Panc1 (cell line): ENCODE results near the gene PRL. TPM values are rescaled to one million over a fixed set of nuclear protein-coding genes. Genes with fewer than 3 reads are reported as not detected.

Experiments
- ATAC-seq: fragments of 200-7000 bp; cut with Tn5 transposase; 2 replicates; pipeline ENCODE4 v1.9.1; 2020; ENCODE audit warnings: mild to moderate bottlenecking, moderate library complexity
- BruUV-seq: library from RNA; stranded (reverse); fragments of 400-500 nt; replicated peaks from 2 replicates; lab custom pipeline; 2021; lab: Mats Ljungman, UMichigan
- CTCF ChIA-PET: fragments of 300-600 bp; sonication (Branson Sonifier 250); formaldehyde crosslinking; loops from one replicate; lab custom pipeline; 2022; ENCODE audit warnings: antibody characterized with exemption; lab: Charles Lee
- POLR2A ChIA-PET: fragments of 300-600 bp; sonication (Branson Sonifier 250); formaldehyde crosslinking; loops from one replicate; lab custom pipeline; 2022; ENCODE audit warnings: antibody characterized with exemption; lab: Charles Lee
- DNase-seq: peaks from one replicate; pipeline ENCODE4 v3.0.0-alpha.2; 2010; ENCODE audit warnings: low read depth, low spot score
- H3K27ac ChIP-seq: 2 replicates; pipeline ENCODE4 v1.5.1; 2011; ENCODE audit warnings: mild to moderate bottlenecking, low read length, inconsistent platforms
- H3K27me3 ChIP-seq: fragments of 200-500 bp; sonication (Bioruptor generic); 2 replicates; pipeline ENCODE4 v1.6.0; 2014; ENCODE audit warnings: low read length, inconsistent platforms; ENCODE audit not compliant: control insufficient read depth, insufficient read depth
- H3K36me3 ChIP-seq: fragments of 200-500 bp; sonication (Bioruptor generic); 2 replicates; pipeline ENCODE4 v1.5.1; 2014; ENCODE audit warnings: inconsistent platforms, mild to moderate bottlenecking, low read length, moderate library complexity; ENCODE audit not compliant: control insufficient read depth, insufficient read depth
- H3K4me1 ChIP-seq: 2 replicates; pipeline ENCODE4 v1.5.1; 2011; ENCODE audit warnings: inconsistent platforms, mild to moderate bottlenecking, low read length, moderate library complexity; ENCODE audit not compliant: control insufficient read depth, insufficient read depth
- H3K4me3 ChIP-seq, 2 experiments: 2 replicates each; pipeline ENCODE4 v1.5.1; 2011 to 2012; ENCODE audit warnings: low read depth in 2 of 2, low read length in 2 of 2, mild to moderate bottlenecking in 2 of 2, inconsistent platforms in 1 of 2, moderate library complexity in 1 of 2
- H3K9me3 ChIP-seq: fragments of 200-500 bp; sonication (Bioruptor generic); 2 replicates; pipeline ENCODE4 v1.5.1; 2014; ENCODE audit warnings: low read depth, mild to moderate bottlenecking, inconsistent platforms, low read length, moderate library complexity; ENCODE audit not compliant: control insufficient read depth, insufficient read depth
- CTCF ChIP-seq: fragments of 450-650 bp; IDR thresholded peaks from 2 replicates; pipeline ENCODE4 v1.5.1; 2017; ENCODE audit warnings: mild to moderate bottlenecking
- POLR2AphosphoS5 ChIP-seq: IDR thresholded peaks from 2 replicates; pipeline ENCODE4 v1.6.1; 2012; ENCODE audit warnings: mild to moderate bottlenecking, low read depth, low read length, moderate library complexity
- REST ChIP-seq, 2 experiments: IDR thresholded peaks; 2 replicates each; pipeline ENCODE4 v1.6.1; 2011 to 2012; ENCODE audit warnings: low read depth in 2 of 2, control low read depth in 1 of 2, low read length in 1 of 2, mild to moderate bottlenecking in 1 of 2, moderate library complexity in 1 of 2; ENCODE audit not compliant: insufficient read depth in 1 of 2
- SIN3A ChIP-seq: IDR thresholded peaks from 2 replicates; pipeline ENCODE4 v1.6.1; 2012; ENCODE audit warnings: low read depth, mild to moderate bottlenecking, low read length, moderate library complexity, borderline replicate concordance; ENCODE audit not compliant: insufficient read depth
- TCF7L2 ChIP-seq: IDR thresholded peaks from 2 replicates; pipeline ENCODE4 v1.6.1; 2011; ENCODE audit warnings: mild to moderate bottlenecking, low read depth, low read length, inconsistent platforms
- in situ Hi-C: cut with HindIII; loops from 2 replicates; pipeline ENCODE4 v1.10.0; 2016; ENCODE audit warnings: low sequenced_read_pairs, low pct_unique_long_range_greater_than_20kb
- intact Hi-C: fragments of 100-400 bp; cut with micrococcal nuclease; formaldehyde crosslinking; loops from one replicate; pipeline ENCODE4 v1.10.0; 2022; ENCODE audit not compliant: unreplicated experiment
- total RNA-seq: library from RNA; stranded (reverse); gene quantifications from one replicate; pipeline ENCODE4 v1.2.1, GENCODE V29; 2021; ENCODE audit not compliant: unreplicated experiment

PRL gene
- total RNA-seq, 1 experiment from 2014 or later, result not detected

GRCh38 chr6:22296067-22296466, 769 bp downstream of the PRL start:
- in situ Hi-C loops, result no loop called here
- Histone ChIP-seq H3K4me3 (no peak overlapping the region), H3K36me3 (no peaks in the 10 kb centered on the region; the same call in 1 of the 2 replicates), H3K9me3 (no peaks in the 10 kb centered on the region), H3K27ac (no peak overlapping the region), H3K4me1 (no peaks in the 10 kb centered on the region), H3K27me3 (no peaks in the 10 kb centered on the region)
- TF ChIP-seq POLR2AphosphoS5 (no peak), TCF7L2 (no peak)
- intact Hi-C loops, result no loop called here
- POLR2A ChIA-PET, result no interaction called here
- ATAC-seq (no peak), DNase-seq (no peak)
- no TSS peak for BruUV-seq
- CTCF ChIA-PET, result no interaction called here

GRCh38 chr6:22295145-22295544, 1.7 kb downstream of the PRL start:
- no peak for TF ChIP-seq REST (IDR thresholded peaks at IDR 0.05; ENCODE audit: insufficient read depth in 1 of 2, low read depth in 2 of 2, low read length in 1 of 2)
- no peak for TF ChIP-seq TCF7L2
- TF ChIP-seq CTCF, result no peak
- no peak for TF ChIP-seq POLR2AphosphoS5
- TF ChIP-seq SIN3A, result no peak
- ChIA-PET POLR2A (no interaction called here), CTCF (no interaction called here)
- Histone ChIP-seq H3K9me3 (no peaks in the 10 kb centered on the region), H3K36me3 (no peaks in the 10 kb centered on the region; the same call in 1 of the 2 replicates), H3K27ac (no peak overlapping the region), H3K27me3 (no peaks in the 10 kb centered on the region), H3K4me1 (no peaks in the 10 kb centered on the region), H3K4me3 (no peak overlapping the region)
- in situ Hi-C loops (no loop called here), intact Hi-C loops (no loop called here)
- DNase-seq (no peak), ATAC-seq (no peak)
- no TSS peak for BruUV-seq

GRCh38 chr6:22294301-22294700, 2.5 kb downstream of the PRL start:
- Histone ChIP-seq H3K36me3 (no peaks in the 10 kb centered on the region; the same call in 1 of the 2 replicates), H3K27ac (no peak overlapping the region), H3K27me3 (no peaks in the 10 kb centered on the region), H3K4me3 (no peak overlapping the region), H3K9me3 (no peaks in the 10 kb centered on the region), H3K4me1 (no peaks in the 10 kb centered on the region)
- POLR2A ChIA-PET, result no interaction called here
- DNase-seq, result no peak
- in situ Hi-C loops (no loop called here), intact Hi-C loops (no loop called here)
- BruUV-seq, result no TSS peak
- no peak for ATAC-seq
- TF ChIP-seq SIN3A (no peak), TCF7L2 (no peak)
- CTCF ChIA-PET, result no interaction called here
